GM18870 (cell line): ENCODE data around the gene PID1.

Experiments used
- ATAC-seq: cut with Tn5 transposase; IDR thresholded peaks from one replicate; pipeline ENCODE4 v1.9.1; 2021; ENCODE audit warnings: moderate library complexity; ENCODE audit not compliant: unreplicated experiment

The PID1 gene

DNA sequence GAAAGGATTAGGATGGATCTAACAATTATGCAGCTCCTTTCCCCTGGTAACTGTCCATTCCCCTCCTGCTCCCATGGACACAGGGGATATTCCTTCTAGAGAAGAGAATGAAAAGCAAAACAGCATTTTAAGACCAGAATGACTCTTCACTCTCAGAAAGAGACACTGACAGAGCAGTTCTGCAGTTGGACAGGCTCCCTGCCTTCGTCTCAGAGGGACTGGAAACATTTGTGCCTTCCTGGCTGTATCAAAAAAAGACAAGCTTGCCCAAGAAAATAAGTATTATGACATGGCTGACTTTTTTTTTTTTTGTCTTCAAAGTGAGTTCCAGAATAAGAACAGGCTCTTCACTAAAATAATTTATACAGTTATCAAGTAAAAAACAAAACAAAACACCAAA lies 9.5 kb downstream of the PID1 start:
- ATAC-seq, result no peak

DNA sequence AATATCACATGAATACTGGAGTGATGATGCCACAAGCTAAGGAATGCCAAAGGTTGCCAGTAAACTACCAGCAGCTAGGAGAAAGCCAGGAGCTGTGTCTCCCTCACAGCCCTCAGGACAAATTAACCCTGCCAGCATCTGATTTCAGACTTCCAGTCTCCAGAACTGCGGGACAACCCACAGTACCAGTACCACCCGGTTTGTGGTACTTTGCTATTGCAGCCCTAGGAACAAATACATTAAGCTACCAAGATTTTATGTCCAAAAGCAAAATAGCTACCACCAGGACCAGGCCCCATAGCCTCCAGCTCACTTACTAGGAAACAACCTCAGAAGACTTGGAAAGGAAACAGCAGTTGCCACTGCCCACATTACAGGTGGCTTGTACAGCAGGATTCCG lies 10.0 kb downstream of the PID1 start:
- no peak for ATAC-seq

DNA sequence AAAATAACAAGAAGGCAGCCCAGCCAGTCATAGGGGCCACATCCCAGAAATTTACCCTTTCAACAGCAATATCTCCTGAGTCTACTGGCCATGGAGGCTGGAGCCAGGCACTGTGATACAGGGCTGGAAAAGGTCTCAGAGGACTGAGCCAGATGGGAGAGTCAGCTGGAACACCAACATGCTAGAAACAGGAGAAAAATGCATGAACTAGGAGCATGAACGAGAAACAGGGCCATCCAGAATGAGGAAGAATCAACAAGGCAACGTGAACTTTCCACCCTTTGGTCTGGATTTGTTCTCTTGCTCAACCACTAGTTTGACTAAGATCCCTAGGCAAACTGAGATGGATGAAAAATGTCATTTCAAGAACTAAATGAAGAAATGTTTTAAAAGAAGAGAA lies 13.1 kb downstream of the PID1 start:
- no peak for ATAC-seq

DNA sequence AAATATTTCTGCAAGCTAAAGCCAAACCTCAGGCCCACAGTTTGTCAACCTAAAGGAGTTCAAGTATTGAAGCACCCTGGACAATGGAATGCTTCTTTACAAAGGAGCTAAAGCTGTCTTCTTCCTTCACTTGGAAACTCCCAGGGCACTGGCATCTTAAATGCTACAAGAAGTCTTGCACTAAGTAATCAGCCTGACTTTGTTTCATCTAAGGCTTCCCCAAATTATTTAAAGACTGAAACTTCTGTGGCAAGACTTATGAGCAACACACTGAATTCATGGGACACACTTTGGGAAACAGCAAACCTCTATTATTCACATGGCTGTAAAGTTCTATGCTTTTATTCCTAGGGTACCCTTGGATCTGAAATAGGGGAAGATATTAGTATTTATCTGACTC lies 14.7 kb downstream of the PID1 start:
- ATAC-seq, result no peak

DNA sequence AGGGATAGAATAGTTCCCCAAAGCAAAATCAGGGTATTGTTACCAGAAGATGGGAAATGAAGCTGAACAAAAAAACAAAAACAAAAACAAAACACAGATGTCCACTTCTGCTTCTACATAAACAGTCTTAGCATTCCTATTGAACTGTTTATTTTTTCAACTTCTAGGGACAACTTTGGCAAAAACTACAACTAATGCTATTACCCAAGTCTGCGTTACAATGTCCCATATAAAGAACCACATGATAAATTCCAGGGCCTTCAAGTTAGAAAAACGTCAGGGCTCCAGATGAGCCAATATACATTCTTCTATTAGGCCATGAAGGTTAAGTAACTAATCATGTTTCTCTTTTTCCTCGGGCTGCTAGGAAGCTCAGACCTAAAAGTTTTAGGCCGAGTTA lies 16.9 kb downstream of the PID1 start:
- ATAC-seq, result no peak

DNA sequence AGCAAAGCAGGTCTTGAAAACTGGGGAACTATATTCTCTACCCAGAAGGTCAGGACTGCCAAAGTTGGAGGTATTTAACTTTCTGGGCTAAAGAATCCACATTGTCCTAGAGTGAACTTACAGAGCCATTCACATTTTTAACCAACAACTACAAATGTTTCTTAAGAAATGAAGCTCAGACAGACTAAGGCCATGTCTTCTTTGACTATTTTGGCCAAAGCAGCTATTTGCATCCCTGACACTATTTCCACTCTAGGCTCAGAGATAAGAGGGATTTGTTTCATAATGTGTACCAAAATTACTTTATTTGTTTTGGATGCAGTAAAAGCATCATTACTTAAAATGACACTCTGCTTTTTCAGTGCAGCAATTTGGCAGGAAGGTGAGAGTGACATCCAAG lies 18.1 kb downstream of the PID1 start:
- no peak for ATAC-seq

DNA sequence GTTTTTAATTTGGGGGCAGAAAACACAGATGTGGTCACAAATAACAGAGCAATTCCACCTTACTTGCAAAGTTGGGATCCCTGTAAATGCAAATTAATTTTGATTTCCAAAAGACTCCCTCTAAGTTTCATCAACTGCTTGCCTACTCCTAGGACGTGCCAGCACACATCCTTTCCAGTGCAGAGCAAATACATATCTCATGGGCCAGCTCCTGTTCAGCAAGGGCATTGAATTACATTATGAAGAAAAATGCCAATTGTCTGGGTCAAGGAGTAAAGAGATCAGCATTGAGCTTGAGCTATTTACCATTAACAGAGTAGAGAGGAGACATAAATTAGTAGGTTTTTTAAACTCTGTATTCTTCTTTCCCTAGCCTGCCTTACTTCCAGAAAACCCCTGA lies 18.8 kb downstream of the PID1 start:
- no peak for ATAC-seq

DNA sequence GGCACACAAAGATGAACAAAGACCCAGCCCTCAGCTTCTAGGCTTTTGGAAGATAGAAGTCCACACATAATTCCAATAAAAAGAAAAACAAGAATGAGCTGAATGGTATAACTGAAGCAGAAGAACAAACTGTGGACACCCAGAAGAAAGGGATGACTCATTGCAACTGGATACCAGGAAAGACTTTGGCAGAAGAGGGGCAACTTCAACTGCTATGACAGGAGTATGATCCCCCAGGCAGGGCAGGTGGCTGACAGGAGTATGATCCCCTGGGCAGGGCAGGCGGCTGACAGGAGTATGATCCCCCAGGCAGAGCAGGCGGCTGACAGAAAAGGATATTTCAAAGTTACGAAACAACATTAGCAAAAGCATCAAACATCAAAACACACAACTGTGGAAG lies 21.6 kb downstream of the PID1 start:
- ATAC-seq, result no peak

DNA sequence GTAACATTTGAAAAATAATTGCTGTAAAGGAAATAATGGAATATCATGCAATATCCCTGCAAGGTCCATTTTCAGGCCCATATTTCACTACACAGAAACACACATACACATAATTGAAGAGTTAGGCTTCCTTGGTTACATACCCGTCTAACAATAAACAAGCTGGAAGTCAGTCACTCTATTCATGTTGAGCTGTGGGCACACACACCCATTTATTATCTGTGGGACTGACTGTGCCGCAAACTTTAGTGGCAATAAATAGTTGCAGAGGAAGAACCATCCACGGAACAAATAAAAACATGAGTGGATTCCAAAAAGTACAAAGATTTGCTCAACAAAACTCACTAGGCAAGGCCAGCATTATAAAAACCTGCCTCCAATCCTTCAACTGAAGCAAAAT lies 24.8 kb downstream of the PID1 start:
- ATAC-seq, result no peak

DNA sequence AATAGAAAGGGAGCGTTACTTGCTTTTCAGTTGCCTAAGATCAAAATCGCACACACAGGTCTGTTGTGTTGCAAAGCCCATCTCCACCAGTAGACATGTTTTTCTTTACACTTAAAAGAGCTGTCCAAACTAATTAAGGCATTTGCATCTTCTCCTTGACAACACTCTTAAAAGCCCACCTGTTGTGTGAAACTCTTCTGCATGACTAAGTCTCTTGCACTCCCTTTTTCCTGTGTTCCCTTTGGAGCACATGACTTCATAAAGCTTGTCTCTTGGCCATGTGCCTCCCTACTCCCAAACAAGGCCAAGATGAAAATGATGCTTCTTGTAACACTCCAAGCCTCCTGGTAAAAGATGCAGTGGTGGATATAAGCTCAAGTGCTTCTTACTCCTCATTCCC lies 26.1 kb downstream of the PID1 start:
- ATAC-seq, result no peak

DNA sequence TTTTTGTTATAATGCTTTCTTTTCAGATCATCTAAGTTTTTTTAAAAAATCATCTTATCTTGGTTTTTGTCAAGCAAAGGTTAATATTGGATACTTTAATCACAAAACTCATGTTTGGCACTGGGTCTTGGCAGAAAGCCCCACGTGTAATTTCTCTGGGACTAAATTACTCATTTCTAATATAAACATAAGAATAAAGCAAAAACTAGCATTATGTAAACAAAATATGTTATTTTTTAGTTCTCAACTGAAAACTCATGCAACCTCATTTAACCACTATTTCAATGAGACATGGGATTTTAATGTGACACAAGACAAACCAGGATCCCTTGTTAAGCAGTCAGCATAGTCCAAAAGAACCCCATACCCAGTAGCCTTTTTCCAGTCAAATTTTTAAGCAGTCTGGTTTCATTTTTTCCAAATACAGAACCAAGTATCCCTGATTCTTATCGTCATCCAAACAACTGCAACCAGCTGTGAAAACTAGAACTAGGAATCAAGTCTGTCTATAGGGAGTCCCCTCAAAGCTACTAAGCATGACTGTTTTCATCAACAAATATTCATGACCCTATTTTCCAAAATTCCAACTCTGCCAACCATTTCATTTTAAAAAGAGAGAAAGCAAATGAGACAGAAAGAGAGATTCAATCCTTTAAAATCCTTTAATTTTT lies 27.1 kb downstream of the PID1 start:
- no peak for ATAC-seq

DNA sequence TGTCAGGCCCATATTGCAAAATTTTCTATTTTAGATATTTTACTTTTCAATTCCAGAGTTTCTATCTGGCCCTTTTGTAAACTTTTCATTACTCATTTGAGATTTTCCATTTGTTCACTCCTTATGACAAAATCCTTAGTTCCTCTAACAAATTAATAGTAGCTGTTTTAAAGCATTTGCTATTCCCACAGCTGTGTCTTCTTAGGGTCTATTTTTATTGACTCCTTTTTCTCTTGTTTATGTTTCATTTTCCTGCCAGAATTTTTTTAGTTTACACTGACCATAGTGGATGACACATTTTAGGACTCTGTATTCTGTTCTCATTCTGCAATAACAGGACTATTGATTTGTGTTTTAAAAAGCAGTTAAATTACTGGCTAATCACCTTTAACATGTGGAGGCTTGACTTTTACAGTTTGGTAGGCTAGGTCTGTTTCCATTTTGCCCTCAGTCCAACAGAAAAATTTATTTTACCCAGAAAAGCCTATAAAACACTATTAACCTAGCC lies 30.0 kb downstream of the PID1 start:
- ATAC-seq, result no peak

DNA sequence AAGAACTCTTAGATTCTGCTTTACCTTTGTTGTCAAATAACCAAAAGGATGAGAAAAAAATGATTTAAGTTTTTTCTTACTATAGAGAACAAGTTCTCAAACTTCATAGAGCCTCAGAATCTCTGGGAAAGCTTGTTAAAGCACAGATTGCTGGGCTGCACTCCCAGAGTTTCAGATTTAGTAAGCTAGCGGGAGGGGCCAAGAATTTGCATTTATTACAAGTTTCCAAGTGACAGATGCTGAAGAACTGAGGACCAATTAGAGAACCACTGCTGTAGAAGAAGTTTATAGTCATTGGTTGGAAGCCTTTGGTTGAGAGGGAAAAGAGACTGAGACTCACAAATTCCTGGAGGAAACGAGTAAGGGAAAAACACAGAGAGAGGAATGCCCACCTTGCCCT lies 32.1 kb downstream of the PID1 start:
- no peak for ATAC-seq

DNA sequence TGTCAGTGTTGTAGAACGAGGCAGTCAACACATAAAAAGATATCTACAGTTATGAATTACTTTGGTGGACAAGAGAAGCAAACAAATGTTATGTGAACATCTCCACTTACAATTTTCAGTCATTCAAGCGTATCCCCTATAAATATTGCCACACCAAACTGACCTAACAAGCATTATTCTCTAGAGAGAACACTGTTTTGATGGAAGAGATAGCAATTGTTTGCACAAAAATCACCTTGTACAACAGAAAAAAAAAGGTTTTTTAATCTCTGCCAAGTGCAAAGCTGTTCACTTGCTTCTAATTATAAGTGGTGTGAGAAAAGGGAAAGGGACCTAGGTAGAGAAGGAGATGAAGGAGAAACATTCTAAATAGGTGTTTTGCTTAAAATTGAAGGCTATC lies 33.8 kb downstream of the PID1 start:
- ATAC-seq, result no peak

DNA sequence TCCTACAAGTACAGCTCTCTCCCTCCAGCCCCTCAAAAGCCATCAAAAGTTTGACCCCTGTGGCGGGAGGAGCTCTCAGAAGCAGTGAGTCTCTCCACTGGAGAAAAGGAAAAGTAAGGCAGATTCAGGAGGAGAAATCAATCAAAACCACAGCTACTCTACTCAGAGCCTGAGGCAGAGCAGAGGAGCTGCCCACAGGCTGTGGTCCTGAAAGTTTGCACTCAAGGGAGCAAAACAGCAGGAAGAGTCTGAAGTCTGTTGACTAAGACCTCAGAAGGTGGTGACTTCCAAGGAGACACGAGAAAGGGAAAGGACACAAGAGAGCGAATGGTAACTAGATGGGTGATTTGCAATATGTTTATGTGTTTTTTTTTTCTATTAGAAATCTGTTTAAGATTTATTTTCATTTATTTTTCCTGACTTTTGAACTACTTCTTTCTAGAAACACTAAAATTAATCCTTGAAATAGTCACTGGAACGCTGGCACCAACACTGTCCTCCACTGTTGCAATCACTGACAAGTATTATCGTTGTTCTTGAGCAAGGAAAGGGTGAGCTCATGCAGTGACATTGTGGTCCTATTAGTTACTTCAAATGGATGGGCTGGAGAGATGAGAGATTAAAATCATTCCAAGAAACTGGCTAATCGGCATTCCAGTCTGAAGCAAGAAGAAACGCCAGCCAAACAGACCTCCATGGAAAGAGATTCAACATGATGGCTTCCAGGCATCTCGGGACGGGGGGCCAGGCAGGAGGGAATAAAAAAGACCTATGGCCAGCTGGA lies 35.8 kb downstream of the PID1 start:
- ATAC-seq, result no peak

DNA sequence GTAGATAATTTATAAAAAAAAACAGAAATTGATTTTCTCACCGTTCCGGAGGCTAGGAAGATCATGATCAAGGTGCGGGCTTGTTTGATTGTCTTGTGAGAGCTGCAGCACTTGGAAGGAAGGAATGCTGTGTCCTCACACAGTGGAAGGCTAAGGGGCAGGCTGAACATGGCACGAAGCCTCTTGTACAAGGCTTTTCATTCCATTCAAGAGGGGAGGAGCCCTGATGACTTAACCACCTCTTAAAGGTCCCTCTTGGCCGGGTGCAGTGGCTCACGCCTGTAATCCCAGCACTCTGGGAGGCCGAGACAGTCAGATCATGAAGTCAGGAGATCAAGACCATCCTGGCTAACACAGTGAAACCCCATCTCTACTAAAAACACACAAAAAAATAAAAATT lies 39.2 kb downstream of the PID1 start:
- ATAC-seq, result no peak

DNA sequence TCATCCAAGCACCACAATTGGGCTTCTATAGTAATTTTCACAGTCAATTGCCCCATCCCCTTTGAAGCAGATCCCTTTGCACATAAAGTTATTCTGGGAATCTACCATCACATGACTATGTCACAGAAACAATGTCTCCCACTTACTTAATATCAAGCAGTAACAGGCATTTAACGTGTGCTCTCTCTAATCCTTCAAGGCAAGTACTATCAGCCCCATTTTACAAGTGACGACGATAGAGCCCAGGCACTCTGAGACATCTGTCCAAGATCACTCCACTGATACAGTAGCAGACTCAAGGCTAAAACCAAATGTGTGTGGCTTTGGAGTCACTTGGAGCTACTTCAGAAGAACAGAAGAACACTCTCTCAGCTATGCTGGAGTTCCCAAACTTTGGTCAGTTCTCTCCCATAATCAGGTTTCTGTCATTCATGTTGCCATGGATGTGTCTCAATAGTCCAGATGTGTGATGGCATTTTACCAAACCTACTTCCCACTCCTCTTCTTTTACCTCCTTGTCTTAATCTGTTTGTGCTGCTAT lies 39.7 kb downstream of the PID1 start:
- no peak for ATAC-seq

DNA sequence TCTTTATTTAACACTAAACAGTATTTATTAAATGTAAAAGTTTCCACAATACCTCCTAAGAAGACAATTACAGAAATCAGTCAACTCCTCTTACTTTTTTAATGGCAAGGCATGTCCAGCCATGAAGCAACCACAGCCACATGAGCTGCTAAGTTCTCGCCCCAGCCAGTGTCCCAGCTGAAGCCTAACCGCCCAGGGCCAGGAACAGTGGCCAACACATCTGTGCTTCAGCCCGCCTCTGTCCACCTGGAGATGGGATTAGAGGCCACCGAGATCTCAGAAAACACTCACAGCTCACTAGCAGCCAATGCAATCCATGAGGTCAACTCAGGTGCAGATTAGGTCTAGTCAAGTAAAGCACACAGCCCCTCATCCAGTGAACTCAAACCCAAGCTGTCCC lies 40.2 kb downstream of the PID1 start:
- no peak for ATAC-seq

DNA sequence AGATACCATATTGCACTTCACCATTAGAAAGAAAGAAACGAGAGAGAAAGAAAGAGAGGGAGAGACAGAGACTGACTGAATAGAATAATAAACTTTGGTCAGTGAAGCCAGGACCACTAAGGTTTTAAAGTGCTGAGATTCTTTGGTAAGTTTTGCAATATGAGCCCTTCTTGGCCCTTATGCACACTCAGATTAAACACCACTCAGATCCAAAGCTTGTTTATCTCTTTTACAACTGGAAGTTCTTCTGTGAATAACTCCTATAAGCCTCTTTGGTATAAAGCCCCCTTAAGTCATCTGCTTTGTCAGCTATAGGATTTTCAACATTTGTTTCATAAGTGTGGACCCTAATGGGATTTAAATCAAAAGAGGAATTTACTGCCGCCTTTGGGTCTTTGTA lies 40.8 kb downstream of the PID1 start:
- ATAC-seq, result no peak

DNA sequence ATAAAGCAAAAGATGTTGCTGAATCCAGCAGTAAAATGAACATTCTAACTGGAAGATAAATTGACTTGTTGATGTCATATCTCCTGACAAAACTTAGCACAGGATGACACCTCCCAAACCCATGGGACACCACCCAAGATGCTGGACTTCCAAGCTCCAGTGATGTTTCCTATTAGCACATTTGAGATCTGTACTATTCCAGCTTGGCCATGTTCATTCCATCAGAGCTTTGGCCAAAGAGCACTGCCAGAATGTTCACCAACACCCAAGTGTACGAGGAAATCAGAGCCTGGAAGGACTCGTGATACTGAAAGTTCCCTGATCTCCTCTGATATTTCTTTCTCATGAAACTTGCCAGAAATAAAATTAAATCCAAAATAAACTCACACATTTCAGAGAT lies 44.7 kb downstream of the PID1 start:
- ATAC-seq, result no peak

DNA sequence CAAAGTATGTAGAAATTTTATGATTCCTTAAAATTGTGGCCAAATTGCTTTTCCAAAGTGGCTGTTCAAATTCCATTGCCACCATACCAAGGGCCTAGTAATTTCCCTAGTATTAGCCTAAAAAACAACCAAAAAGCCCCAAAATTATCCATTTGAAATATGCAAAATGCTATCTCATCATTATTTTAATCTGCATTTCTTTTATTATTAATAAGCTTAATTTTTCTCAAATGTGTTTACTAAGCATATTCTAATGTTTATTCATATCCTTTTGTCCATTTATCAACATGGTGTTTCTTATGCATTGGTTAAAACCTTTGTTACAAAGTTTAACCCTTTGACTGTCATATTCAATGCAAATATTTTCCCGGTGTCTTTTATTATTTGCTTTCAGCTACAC lies 48.0 kb downstream of the PID1 start:
- no peak for ATAC-seq

DNA sequence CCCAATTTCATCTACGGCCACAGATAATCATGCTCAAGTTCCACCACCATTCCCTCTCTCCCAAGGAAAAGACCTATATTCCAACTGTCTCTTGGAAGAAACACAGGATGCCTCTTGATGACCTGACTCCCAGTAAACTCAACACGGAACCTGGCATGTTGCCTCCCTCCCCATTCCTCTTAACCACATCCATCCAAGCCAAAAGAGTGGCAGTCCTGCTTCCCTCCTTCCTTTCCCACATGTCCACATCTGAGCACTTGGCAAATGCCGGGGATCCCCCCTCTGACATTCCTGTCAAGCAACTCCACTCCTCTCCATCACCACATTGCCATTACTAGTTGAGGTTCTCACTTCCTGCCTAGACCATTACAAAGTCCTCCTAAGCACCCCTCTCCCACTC lies 49.4 kb downstream of the PID1 start:
- no peak for ATAC-seq
